Limb (tissue), 2 donors: Measurements from ENCODE around the gene ANKRD35.
A peak's percentile ranks its signal among the peaks of the same experiment; 100 is the strongest.

Source experiments
- DNase-seq, 2 donors: peaks; one replicate each; pipeline ENCODE4 v3.0.0-alpha.2; 2016; ENCODE audit errors: extremely low spot score in 2 of 2

ANKRD35 gene

DNA sequence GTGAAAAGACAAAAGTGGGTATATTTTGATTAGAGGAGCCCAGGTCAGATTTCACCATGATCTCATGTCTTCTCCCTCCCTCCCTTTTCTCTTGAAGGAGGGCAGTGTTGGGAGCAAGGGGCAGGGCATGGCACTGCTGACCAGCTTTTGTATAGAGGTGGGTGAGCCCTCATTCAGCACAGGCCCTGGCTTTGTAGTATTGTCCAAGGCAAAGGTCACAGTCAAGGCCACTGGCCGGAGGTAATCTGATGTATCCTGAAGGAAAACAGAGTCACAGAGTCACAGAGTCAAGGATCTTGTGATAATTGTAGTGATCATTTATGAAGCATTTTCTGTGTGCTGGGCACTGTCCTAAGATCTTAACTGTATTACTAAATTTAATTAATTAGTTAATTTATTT lies 12.3 kb upstream of the ANKRD35 start:
- no peak for DNase-seq

DNA sequence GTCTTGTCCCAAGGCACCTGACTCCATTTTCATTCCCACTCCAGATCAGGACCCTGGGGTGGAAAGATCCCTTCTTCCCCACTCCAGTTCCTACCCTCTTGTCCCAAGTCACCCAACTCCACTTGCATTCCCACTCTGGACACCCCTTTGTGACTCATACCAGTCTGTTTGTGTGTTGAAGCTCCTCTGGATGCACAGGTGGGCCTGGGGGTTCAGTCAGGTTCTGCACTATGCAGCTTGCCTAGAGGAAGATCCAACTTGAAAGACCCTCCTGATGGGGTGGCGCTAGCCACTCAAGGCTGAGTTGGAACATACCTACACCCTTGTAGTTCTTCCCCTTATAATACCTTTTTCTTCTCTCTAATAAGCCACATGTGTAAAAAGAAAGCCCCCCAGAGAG lies 9.8 kb upstream of the ANKRD35 start:
- no peak for DNase-seq

DNA sequence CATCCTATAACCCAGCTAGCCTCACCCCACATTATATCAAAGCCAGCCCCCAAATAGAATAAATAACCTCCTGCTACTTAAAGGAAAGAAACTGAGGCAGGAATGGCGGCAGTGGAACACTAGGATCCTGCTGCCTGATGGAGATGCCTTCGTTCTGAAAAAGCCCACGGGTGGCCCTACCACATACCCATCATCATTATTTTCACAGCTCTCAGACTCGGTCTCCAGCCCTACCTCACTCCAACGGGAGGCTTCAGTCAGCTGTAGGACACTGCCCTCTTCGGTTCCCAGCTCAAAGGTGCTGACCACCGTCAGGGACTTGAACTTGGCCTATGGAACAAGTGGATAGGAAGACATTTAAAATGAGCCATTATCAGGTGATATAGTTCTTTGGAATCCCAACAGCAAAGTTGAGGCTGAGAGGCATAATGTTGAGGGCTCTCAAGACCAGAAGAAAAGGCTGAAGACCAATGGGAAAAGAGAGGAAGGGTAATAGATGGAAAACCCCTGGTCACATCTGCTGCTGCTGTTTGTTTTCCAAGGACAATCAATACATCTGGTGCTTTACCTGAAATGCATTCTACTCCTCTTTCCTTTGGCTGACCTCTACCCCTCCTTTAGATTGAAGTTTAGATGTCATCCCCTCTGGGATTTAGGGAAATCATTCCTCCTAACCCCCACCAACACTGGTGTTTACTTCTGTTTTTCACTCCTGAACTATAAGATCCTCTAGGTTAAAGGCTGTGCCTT lies 7.8 kb upstream of the ANKRD35 start:
- no peak for DNase-seq

DNA sequence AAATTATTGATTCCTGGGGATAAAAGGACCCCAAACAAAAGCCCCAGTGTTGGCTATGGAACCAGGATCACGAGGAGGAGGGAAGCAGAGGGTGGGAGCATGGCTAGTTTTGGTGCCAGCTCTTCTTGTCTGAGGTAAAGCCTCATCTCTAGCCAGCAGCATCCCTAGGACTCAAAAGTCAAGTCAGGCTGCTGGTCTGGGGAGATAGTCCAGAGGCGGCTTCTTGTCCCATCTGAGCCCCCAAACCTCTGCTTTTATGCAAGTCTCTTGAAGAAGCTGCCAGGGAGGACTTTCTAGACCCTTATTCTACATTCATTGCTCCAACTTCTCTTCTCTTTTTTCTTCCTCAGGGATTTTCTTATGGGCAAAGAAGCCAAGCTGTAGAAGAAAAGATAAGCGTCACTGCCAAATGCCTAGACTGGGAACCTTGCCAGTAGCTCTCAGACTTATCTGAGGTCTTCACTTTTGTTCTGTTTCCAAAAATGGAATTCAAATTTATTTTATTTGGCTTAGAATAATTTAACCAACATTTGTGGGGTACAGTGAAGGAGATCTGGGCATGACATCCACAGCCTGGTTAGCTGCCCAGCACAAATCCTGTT lies 6.9 kb upstream of the ANKRD35 start:
- no peak for DNase-seq

DNA sequence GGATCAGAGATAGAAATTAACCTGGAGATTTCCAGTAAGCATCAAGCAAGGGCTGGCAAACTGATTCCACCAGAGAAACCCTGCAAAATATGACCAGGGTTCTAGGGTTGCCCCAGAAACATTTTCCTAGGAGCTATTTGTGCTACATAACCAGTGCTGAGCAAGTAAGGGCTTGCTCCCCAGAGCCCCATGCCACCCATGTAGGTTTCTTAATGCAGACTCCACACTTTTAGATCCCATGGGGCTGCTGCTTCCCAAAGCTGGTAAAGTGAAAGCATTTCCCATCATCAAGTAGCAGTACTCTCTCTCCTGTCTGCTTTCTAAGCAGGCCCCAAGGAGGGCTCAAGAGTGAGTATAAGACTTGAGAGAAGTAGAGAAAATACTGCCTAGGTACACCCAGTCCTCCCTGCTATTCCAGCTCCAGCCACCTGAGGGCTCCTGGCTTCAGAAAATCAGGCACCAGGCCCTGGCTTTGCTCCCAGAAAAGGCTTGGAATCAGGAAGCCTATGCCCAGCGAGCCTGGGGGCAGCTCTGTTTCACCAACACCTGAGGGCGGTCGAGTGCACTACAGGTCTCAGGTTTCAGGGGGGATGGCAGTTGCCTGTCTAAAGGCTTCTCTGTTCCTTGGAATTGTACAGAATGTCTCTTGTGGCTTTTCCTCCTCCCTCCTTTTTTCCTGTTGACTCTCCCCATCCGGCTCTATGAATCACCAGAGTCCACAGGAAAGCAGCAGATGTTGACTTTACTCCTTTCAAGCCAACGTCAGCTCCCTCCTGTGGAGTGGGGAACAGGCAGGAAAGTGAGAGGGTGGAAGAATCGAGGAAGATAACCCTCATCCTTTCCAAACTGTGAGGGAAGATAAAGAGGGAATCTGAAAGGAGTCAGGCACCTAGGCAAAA lies 6.2 kb upstream of the ANKRD35 start:
- peak; percentile 95 to 96 for DNase-seq

DNA sequence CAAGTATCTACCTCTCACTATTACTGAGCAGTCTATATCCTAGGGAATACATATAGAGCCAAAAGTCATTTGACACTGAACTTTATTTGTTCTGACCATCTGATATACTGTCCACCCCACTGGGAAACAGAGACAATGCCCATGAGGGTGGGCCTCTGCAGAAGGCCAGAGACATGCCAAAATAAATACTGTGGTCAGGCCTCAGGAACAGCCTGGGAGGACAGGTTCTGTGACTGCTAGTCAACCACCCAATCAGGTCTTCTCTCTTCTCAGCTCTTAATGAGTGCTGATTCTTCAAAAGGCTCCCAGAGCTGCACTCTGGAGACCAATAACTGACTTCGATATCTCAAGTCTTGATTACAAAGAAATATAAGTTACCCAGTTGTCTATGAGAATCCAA lies 5.5 kb upstream of the ANKRD35 start:
- DNase-seq: no peak

DNA sequence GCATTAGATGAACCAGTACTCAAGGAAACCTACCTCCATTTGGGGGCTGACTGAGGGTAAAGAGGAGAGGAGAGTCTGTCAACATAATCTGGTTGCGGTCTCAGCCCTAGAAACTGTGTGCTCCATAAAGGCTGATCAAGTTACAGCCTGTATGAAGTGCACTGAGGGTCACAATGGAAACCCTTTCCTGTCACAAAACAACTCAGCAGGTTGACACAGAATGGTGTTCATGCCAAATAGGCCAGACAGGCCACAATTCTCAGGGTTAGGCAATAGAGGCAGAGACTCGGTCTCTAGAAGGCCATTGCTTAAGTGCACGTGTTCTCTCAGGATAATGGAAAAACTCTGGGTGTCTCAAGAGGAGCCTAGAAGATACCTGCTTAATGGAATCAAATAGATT lies 4.1 kb upstream of the ANKRD35 start:
- DNase-seq: no peak

DNA sequence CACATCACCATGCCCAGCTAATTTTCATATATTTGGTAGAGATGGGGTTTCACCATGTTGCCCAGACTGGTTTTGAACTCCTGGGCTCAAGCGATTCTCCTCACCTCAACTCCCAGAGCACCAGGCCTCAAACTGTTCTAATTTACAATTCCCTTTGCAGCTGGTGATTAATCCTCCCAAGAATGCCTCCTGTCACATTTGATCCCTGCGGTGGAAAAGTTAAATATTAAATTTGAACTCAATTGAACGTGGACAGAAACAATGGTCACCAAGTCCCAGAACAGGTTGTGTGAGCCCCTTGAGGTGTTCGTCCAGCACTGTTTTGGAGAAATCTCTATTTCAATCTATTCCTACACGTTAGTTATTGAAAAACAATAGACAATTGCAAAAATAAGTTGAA lies 2.0 kb upstream of the ANKRD35 start:
- no peak for DNase-seq

DNA sequence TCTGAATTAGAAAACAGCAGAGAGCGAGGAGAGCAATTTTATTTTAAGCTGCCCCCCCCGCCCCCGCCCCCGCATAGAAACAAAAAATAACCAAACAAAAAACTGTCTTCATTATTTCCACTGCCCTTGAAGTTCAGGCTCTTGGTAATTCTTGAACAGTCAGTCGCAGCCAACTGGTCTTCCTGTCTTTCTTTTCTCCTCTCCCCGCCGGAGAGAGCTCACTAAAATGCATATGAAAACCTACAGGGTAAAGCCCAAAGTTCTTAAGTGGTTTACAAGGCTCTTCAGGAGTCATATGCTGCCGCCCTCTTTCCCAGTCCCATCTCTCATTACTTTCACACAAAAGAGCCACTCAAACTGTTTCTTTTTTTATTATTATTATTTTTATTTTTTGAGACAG lies 1.1 kb upstream of the ANKRD35 start:
- DNase-seq: no peak

DNA sequence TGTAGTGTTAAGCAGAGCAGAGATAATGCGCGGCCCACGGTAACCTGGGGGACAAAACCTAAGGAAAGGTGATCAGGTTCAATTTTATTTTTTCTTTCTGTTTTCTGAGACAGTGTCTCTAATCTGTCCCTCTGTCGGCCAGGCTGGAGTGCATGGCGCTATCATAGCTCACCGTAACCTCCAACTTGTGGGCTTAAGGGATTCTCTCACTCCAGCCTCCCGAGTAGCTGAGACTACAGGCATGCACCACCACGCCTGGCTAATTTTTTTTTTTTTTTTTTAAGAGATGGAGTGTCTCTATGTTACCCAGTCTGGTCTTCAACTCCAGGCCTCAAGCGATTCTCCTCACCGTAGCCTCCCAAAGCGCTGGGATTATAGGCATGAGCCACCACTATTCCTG lies 724 bp upstream of the ANKRD35 start:
- no peak for DNase-seq

DNA sequence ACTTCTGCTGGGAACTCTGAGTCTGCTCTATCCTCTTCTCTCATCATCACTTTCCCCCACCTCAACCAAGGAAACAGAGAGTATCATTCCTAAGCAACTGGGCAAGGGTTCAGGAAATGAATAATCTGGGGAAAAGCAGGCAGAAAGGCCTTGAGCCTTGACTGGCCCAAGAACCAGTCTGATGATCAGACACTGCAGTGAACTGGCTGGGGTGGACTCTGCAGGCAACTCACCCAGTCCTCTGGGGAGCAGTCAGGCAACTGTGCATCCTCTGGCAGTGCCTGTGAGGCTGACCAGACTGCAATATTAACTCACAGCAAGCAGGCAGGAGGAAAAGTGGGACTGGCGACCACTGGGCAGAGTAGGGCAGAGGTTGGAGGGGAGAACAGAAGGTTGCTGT lies 991 bp downstream of the ANKRD35 start:
- DNase-seq: no peak

DNA sequence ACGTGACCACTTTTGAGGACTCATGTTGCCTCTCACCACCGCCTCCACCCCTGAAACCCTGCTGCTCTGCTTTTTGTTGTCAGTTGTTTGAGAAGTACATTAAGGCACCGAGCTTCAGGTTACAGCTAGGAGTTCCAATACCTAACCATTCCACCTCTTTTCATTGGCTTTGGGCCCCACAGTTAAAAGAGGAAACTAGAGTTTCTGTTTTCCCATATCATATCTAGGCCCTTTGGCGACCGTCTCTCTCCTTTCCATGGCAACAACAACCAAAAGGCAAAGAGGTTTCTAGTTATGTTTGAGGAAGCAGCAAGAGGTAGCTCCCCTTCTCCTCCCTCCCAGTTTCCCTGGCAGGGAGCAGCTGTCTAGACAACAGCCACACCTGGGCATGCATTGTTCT lies 5.9 kb downstream of the ANKRD35 start:
- DNase-seq: no peak

DNA sequence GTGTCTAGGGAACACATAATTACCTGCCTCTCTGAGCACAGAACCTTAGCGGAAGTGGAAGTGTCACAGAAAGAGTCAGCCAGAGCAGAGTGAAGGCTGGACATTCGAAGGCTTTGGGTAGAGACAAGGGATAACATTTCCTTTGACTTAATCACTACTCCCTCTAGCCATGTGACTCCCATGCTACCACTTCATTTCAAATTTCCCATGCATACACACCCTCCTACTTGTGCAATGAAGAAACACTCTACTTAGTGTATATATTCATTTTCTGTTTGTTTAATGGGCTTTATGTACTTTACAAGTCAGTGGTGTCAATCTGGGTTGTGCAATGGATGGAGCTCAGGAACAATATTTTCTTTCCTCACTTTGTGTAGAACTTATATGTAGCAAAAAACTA lies 6.9 kb downstream of the ANKRD35 start:
- DNase-seq: no peak

DNA sequence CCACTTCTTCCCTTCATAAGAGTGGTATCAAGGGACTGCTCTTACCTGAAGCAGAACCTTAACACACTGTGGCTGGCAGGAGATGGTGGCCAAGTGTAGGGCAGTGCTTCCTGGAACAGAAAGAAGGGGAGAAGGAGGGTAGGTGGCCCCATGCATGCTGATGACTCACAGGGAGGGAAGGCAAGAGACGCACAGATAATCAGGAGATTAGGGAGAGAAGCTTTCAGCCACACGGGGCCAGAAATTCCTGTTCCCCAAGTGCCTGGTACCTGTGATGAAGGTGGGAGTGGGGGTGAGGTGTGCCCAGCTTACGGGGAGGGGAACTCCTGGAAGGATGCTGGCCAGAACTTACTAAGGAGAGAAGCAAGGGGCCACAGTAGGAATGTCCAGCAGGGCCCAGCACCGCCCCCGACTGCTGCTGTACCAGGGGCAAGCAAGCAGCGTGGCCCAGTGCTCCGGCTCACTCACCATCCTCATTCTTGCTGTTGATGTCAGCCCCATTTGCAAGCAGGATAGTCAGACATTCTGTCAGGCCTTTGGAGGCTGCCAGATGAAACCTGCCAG lies 7.7 kb downstream of the ANKRD35 start:
- no peak for DNase-seq

DNA sequence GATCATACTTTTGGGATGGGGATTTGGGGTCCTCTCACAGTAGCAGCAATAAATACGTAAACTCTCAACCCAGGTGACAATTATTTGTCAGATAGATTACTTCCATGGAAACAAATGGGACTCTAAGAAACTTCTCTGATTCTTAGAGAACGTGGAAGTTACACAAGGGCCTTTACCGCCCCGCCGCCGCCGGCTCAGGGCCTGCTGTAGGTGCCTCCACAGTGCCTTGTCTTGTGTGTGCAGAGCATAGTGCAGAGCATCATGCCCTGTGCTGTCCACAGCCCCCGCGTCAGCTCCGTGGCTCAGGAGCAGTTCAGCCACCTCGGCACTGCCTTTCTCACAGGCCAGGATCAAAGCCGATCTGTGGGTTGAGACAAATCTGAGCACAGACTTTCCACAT lies 11.0 kb downstream of the ANKRD35 start:
- DNase-seq: no peak

DNA sequence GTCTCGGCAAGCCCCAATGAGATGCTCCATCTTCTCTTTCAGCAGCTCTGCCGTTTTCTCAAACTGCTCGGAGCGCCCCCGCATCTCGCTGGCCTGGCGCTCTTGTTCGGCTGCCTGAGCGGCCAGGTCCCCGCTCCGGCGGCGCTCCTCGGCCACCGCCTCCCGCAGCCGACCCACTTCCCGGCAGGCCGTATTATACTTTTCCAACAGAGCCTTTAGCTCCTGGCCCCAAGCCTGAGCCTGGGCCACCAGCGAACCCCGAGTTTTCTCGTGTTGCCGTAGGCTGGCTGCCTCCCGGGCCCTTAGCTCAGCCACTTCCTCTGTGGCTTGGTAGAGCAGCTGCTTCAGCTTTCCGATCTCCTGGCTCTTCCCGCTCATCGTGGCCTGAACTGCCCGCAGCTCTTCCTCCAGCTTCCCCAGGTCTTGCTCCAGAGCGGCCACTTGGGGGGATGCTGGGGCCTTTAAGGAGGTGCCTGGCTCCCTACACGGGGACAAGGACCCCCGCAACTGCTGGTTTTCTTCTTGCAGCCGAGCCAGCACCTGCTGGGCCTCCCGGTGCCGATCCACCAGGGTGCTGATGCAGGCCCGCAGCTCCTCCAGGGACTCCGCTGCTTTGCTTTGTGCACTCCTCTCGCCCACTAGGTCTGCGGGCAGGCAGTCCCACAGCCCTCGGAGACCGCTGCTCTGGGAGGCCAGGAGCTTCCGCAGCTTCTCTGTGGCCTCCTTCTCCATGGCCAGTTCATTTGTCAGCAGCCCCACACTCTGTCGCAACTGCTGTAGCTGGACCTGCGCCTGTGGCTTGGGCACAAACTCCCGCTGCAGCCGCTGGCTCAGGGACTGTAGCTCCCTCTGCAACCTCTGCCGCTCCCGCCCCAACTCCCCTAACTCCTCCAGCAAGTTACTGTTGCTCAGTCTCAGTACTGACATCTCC lies 13.4 kb downstream of the ANKRD35 start:
- peak; percentile 38 to 70 for DNase-seq

DNA sequence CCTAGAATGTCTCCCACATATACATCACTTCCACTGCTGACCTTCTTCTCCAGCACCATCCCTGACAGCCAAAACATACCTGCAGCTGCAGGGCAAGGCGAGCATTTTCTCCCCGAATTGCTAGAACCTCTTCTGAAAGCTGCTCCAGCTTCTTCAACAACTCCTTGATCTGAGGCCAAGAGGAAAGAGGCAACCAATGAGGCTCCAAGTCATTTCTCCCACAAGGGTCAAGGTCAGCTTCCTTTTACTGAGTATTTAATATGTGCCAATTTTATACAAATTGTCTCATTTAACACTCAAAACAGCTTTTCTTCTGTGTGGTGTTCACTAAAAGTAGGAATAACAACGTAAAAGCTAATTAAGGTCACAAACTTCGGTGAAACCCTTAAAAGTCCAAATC lies 17.4 kb downstream of the ANKRD35 start:
- no peak for DNase-seq

DNA sequence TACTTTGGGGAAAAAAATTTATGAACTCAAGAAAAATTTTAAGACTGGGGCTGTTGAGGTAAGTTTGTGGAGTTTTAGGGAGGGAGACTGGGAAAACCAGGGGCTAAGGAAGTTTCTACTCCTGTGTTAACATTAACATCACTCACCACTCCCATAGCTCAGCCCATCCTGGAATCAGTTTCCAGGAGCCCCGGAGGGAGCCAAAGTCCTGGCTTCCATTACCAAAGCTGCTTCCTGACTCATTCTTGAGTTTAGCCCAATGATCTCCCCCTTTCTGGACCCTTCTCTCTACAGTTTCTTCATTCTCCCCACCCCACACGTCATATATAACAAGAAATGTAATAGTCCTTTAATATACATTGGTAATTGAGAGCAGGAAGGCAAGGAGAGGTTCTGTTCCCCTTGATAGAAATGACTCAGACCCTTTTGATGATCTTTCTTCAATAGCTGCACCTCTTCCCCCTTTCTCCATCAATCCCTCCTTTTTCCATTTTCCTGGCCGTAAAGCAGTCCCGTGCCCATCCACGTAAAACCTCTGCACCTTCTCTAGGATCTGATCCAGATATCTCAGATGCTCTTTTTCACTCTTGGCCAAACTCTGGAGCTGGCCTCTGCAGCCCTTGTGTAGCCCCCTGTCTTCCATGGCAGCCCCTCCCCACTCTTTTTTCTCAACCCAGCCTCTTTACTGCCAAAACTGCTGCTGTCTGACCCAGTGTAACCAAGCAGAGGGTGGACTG lies 22.2 kb downstream of the ANKRD35 start:
- peak in 1 of 2 donors; percentile 75 for DNase-seq

DNA sequence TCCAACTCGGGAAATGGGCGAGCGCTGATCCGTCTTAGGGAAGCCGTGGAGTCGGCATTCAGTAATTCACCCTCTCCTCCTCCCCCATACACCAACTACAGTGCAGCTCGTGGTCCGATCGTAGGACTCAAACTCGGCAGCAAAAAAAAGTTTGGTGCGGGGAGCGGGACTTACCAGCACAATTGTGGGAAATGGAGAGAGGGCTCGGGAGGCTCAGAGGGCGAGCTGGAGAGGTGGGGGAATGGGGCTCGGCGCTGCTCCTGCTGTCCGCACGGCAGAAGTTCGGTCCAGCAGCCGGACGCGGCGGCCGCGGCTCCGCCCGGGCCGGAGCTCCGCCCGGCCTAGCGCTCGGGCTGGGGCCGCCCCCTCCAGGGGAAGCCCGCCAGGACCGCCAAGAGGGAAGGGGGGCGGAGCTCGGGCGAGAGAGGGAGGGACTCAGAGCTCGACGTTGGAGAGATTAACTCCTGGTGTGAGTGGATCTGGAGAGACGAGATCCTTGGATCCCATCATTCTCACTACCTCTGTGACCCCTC lies 26.1 kb downstream of the ANKRD35 start:
- peak; percentile 91 to 94 for DNase-seq

DNA sequence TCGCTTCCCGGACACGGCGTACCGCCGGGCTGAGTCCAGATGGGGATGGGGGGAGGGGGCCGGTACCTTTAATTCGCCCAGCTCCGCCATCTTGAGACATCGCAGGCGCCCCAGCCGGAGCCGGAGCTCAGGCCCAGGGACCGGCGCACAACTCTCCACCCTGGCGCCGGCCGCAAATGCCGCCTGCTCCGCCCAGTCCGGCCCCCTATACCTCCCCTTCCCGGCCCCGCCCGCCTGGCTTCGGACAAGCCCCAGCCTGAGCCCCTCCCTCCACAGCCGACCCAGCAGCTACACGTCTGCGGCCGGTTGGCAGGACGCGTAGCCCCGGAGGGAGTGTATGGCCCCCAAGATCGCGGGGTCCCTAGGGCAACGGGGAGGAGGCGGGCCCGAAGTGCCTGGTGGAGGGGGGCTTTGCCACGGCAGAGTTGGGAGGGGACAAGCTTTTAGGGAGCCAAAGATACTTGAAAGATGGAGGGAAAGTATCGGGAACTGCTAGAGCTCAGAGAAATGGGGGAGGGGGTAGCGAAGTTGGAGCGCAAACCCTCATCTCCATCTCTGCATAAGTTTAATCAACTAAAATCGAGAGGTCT lies 26.7 kb downstream of the ANKRD35 start, which contains the start of gene PIAS3:
PIAS3 (minus strand) TSS at position 181 of the 590 bp plus-strand sequence; CDS start at position 90, 91 bp downstream.
- peak; percentile 95 to 97 for DNase-seq
